ENCODE data around the gene CHEK1.
"Not testable (repeated sequence)": the region's sequence is repeated elsewhere in the genome, so short reads cannot be mapped to it uniquely, and the experiment has no call there.

CHEK1 gene

DNA sequence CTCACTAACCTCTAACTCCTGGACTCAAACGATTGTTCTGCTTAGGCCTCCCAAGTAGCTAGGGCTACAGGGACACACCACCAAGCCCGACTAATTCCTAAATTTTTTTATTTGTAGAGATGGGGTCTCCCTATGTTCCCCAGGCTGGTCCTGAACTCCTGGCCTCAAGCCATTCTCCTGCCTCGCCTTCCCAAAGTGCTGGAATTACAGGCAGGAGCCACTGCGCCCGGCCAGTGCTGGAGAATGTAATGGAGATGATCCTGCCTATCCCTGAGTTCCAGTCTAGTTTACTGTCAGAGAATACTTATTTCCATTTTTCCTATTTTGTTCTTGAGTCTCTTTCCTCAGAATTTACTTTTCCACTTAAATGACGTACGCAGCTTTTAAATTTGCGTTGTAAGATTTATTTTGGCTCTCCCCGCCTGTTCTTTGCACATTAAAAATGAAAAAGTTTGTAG lies at the start of gene CHEK1:
TSS of gene CHEK1 (plus strand) at position 408 of the 458 bp plus-strand sequence. CDS start 1,606 bp downstream, outside the sequence.
- DNase-seq = no peak

DNA sequence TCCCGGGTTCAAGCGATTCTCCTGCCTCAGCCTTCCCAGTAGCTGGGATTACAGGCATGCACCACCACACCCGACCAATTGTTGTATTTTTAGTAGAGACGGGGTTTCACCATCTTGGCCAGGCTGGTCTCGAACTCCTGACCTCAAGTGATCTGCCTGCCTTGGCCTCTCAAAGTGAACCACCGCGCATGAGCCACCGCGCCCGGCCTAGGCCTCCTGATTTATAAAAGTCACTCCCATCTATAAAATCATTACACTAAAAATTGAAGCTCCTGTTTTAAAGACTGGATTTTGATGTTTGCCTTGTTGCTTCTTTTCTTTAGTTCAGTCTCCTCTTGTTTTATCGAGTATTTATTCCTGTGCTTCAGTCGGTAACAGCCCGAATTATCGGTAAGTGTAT lies 47.8 kb upstream of the CHEK1 start:
- not testable (repeated sequence) for DNase-seq

DNA sequence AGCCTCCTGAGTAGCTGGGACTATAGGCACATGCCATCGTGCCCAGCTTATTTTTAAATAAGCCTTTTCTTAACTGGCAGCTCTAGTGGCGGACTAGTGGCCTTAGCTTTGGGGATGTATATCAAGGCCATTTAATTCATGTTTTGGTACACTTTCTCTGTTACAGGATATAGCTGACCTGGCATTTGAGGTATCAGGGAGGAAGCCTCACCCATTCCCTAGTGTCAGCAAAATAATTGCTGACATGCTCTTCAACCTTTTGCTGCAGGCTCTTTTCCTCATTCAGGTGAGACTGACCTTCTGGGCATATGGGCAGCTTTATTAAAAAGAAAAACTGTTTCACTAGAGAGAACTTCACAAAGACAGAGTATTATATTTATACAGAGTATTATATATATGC lies 46.2 kb upstream of the CHEK1 start:
- DNase-seq = no peak

DNA sequence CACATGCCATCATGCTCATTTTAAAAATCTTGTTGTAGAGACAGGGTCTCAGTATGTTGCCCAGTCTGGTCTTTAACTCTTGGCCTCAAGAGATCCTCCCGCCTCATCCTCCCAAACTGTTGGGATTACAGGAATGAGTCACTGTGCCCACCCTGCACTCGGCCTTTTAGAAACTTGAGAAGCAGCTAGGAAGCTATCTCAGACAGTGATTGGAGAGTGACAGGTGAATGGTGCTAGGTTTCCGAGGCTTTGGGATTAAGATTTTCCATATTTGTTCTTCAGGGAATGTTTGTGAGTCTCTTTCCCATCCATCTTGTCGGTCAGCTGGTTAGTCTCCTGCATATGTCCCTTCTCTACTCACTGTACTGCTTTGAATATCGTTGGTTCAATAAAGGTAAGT lies 45.2 kb upstream of the CHEK1 start:
- no peak for DNase-seq

DNA sequence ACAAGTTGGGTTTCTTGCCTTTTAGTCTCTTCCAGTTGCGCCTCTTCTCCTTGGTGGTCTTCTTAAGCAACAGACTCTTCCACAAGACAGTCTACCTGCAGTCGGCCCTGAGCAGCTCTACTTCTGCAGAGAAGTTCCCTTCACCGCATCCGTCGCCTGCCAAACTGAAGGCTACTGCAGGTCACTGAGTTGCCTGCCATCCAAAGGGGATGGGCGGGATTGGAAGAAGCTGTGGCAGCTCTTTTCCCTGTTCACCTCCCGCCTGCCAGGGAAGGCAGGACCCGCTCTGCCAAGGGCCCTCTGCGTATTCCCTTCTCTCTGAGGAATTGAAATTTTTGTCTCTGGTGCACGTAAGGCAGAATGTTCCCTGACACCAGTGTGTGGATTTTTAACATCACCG lies 41.5 kb upstream of the CHEK1 start:
- DNase-seq = no peak

DNA sequence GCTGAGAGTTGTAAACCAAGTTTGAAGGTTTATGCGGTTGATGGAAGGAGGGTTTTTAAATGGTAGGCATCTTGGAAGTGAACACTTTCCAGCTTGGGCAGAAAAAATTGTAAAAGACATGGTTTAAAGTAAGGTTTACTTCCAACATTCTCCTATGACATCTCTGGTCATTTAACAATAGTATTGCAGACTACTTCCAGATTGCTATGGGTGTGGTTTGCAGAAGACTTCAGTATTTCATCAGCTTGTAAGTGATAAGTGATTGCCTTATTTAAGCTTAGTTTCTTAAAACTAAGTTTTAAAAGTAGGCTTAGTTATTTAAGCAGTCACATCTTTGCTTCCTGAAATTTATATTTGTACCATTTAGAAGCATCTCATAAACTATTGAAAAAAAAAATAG lies 39.5 kb upstream of the CHEK1 start:
- DNase-seq = no peak

DNA sequence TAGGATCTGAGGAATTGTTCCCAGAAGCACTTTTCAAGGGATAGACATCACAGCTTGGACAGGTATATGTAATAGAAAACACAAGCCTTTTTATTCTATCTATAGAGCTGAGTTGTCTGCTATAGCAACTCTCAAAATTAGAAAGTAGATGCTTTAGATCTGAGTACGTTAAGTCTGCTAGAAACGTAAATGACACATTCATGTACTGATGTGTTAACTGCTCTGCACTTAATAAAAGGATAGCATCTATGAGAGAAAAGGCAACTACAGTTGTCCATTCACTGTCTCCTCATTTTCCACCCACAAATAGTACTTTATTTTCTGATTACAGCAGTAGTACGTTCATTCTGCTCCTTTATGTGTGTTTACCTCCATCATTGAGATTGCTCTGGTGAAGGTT lies 38.3 kb upstream of the CHEK1 start:
- DNase-seq = no peak

DNA sequence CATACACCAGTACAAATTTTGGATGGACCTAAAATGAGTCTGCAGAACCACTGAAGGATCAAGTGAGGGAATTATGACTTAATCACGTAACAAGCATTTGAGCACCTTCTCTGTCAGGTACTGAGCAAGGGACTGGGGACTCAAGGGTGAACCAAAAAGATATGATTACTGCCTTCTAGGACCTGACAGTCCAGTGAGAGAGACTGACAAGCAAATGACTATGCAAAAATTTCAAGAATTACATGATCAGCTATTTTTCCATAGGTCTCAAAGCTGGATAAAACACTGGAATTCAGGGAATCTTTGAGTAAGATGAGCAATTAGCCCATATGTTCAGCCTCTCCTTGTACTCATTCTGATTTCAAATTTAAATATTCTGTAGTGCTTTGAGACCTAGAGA lies 37.5 kb upstream of the CHEK1 start:
- DNase-seq = no peak

DNA sequence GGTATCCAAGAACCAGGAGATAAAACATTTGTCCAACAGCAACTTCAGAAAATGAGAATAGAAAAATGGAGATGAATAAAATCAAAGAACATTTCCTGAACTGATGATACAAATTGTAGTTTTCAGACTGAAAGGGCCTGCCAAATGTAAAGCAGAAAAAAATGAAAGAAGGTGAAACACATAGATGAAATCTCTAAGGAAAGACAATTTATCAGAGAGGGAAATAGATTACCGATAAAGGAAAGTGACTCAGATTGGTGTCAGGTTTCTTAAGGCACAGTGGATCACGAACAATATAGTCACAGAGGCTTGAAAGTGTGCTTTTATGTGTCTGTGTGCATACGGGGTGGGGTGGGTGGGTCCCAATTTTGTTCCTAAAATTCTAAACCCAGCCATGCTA lies 36.5 kb upstream of the CHEK1 start:
- no peak for DNase-seq

DNA sequence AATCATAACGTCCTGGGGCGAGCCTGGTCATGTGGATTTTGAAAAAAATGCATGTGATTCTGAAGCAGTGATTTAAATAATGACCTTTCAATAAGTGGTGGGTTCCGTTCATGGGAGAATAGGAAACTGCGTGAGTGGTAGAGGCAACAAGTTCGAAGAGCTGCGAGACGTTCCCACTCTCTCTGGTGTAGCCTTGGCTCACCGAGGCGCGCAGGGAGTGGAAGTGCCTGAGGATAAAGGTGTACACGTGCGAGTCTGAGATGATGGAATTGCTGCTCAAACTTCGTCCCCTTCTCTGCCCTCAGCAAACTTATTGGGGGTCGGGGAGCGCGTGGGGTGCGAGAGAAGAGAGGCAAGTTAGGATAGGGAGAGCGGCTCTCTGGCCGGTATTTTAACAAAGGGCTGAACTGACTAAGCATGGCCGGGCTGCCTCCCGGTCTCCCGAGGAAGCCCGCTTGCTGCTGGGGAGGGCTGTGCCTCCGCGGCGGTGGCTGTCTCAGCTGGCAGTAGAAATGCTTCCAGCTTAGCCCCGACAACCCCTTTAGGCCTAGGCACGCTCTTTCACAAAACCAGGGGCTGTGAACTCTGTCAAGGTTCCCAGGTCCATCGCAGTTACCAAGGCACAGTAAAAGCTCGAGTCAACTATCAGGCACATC lies 33.2 kb upstream of the CHEK1 start:
- peak; percentile 39 for DNase-seq

DNA sequence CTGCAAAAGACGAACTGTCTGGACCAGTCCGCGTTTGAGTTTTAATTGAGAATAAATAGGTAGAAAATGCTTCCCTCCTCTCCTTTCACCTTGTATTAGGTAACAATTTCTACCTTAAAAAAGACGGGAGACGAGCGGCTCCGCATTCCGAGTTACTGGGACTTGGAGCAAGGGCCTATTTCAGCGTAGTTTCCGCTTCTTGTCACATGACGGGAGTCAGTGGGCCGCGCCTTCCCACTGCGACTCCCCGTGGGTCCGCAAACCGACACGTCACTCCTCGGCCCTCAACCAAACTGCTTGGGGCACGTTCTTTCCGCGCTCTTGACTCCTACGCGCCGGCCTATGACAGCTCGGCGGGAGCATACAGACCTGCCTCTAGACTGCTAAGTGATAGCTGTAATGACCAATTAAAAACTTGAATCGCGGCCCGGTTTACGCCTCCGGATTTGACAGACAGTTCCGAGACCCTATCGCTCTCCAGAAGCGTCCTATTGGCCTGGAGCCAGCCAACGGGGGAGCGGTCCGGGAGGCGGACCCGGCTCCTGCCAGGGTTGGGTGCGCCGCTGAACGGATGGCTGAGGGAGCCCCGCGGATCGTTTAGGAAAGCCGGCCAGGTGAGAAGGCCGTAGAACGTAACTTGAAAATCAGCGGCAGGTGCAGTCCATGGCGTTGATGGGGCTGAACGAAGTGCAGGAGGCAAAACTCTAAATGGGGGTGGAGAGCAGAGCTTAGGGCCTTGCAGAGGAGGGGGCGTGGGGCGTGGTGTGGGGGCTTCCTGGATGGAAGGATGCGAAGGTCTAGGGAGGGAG lies 32.5 kb upstream of the CHEK1 start, which contains the start of gene STT3A:
TSS of gene STT3A (plus strand) at position 548 of the 809 bp plus-strand sequence. CDS start 3,064 bp downstream, outside the sequence.
- peak; percentile 99 for DNase-seq

DNA sequence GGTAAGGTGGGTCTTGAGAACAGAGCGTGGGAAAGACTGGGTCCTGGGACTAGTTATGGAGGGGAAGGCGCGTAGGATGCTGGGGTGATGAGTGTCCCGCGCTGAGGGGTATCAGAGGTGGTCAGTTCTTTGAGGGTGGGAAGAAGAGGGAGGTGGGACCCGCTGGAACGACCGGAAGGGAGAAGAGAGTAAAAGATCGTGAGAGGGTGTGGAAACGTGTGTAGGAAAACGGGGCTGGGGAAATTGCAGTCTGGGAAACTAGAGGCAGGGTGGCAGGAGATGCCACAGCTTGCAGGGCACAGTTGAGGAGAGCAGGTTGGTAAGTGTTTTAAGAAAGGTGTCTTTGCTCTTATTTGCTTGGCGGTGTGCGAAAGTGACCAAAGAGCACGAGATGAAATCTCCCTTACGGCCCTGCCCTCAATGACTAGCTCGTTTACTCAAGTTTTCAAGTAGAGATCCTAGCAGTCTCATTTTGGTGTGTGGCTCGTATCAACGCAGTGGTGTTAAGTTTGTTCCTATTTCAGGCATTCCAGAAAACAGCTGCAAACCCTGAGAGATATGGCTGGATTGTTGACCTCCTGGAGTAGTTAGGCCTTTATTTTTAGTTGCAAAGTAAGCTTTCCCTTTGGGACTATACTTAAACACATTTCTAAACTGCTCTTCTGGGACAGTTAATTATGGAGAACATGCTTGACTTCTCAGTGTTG lies 31.7 kb upstream of the CHEK1 start:
- no peak for DNase-seq

DNA sequence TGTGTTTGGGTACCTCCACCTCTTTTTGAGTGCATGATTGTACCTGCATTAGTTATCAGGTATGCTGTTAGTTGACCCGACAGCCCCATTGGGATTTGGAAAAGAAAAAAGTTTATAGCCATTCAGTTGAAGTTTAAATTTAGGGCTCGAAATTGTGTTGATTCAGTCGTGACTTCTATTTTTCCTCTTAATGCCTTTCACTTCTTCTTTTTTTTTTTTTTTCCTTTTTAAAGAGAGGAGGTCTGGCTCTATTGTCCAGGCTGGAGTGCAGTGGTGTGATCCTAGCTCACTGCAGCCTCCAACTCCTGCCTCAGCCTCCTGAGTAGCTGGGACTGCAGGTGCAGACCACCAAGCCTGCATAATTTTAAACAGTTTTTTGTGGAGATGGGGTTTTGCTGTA lies 30.0 kb upstream of the CHEK1 start:
- no peak for DNase-seq

DNA sequence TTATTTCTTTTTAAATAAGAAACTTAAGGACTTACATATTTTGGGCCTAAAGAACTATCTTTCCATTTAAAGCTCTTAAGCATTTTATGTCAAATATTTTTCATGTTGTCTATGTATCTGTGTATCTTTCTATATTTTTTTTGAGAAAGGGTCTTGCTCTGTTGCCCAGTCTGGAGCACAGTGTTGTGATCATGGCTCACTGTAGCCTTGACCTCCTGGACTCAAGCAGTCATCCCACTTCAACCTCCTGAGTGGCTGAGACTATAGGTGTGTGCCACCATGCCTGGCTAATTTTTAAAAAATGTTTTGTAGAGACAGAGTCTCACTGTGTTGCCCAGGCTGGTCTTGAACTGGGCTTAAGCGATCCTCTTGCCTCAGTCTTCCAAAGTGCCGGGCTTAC lies 24.3 kb upstream of the CHEK1 start:
- no peak for DNase-seq

DNA sequence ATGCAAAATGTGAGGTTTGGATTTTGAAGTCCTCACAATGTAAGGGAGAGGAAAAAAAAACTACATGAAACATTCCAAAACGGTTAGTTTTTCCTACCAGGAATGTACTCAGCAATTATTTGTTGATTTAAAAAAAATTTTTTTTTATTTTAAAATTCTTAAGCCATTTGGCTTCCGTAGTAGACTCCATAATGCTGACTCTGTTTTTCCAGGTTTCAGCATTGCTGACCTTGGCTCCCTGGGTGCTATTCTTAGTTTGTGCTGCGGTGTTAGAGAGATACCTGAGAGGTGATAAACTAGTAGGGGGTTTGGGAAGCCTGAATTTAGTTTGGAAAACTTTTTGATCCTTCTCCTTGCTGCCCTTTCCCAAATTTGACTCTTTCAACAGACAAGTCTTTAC lies 21.8 kb upstream of the CHEK1 start:
- DNase-seq = no peak

DNA sequence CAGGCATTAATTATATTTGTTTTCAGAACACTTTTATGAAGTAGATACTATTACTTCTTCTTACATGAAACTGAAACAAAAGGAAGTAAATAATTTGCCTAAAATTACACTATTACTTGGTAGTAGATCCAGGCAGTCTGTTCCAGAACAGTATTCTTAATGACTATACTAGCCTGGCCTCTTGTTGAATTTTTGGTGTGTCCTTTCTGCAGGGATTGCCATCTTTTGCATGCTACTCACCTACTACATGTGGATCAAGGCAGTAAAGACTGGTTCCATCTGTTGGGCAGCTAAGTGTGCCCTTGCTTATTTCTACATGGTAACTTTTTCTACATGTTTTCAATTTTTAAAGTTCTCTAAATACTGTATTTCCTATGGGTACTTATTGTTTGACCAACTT lies 19.5 kb upstream of the CHEK1 start:
- no peak for DNase-seq

DNA sequence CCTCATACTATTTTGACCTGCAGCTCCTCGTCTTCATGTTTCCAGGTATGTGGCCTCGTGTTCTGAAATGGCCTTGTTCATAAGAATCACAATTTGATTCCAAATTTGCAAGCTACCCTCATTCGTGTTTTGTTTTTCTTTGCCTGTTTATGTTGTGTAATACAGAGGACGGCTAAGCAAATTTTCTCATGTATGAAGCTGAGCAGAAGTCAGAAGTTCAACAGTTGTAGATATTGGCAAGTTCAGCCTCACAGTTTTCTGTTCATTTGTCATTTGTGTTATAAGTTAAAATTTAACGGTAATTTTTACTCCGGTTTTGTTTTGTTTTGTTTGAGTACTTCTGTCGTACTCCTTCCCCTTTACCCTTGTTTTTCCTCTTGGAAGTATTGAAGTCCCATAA lies 15.4 kb upstream of the CHEK1 start:
- DNase-seq = no peak

DNA sequence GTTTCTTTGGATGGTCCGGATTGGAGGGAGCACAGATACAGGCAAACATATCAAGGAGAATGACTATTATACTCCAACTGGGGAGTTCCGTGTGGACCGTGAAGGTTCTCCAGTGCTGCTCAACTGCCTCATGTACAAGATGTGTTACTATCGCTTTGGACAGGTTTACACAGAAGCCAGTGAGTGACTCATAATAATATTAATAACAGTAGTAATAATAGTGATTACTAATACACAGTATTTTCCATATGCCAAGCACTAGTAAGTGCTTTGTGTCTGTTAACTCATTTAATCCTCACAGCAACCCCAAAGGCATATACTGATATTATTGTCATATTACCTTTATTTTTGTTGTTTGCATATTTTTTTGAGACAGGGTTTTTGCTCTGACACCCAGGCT lies 6.6 kb upstream of the CHEK1 start:
- DNase-seq = no peak

DNA sequence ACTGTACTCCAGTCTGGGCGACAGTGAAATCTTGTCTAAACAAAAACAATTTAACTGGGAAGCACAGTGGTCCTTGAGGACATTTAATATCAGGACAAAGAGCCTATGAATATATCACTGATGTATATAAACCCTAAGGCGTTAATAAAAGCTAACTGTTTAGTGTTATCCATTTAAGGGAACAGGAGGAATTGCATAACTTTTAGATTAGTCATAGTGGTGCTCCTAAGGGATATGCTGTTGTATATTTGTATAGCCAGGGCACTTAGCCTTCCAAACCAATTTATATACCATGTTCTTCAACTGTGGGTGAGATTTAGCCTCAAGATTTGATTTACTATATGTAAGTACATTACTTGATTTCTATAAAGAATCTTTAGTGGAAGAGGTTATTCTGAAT lies 3.0 kb upstream of the CHEK1 start:
- DNase-seq = no peak

DNA sequence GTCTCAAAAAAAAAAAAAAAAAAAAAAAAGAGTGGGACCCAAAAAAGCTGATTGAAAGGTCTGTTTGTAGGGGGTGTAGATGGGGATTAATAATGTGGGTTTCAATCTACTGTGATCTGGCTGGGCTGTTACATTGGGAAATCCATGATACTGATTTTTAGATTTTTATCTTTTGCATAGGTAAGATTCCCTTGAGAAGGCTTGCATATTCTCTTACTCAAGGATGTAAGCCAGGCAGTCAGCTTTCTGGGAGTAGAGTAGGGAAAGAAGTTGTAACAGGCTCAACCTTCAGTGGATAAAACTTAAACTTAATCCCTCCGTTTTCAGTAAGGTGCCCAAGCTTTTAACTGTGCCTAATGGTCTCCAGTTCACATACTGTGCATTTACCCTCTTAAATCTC lies 1.9 kb upstream of the CHEK1 start:
- DNase-seq = no peak

DNA sequence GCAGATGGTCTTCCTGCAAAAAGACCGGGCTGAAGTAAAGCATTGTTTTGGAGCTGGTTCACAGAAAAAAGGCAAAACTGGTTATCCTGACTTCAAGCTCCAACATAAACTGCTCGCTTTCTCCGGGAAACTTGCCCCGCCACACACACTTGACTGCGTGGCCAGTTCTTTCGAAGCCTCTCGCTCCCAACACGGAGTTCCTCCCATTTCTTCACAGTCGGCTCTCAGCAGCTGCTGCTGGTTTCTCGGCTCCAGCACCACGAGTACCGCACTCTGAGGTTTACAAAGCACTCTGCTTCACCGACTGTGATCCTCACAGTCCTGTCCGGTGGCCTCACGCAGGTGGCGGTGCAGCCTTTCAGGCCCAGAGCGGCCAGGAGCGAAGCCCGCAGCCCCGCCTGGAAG lies 264 bp downstream of the CHEK1 start:
- DNase-seq = no peak

DNA sequence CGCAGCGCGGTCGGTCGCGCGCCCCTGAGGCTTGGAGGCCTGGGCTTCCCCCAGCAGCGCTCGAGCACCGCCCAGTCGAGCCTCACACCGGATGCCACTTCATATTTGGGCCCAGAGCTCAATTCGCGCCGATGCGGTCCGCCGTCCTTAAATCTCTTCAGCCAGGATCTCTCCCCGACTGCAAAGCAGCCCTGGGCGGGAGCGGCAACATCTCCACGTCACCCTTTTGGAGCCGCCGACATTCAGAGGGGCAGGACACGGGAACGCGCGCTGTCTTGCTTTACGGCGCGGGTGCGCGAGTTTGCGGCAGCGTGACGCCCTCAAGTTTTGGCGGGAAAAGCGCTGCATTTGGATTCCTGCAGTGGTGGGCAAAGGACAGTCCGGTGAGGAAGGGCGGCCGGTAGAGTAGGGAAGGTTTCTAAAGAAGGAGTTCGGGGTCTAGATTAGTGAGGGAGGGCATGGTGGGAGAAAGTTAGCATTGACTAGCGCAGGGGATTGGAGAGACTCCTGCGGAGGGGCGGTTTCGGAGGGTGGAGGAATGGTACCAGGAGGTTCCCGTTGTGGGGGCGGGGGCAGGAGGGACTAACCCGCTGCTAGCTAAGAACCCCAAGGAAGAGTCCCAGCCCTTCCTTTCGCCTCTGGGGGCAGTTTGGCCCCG lies 796 bp downstream of the CHEK1 start:
- DNase-seq = peak; percentile 85

DNA sequence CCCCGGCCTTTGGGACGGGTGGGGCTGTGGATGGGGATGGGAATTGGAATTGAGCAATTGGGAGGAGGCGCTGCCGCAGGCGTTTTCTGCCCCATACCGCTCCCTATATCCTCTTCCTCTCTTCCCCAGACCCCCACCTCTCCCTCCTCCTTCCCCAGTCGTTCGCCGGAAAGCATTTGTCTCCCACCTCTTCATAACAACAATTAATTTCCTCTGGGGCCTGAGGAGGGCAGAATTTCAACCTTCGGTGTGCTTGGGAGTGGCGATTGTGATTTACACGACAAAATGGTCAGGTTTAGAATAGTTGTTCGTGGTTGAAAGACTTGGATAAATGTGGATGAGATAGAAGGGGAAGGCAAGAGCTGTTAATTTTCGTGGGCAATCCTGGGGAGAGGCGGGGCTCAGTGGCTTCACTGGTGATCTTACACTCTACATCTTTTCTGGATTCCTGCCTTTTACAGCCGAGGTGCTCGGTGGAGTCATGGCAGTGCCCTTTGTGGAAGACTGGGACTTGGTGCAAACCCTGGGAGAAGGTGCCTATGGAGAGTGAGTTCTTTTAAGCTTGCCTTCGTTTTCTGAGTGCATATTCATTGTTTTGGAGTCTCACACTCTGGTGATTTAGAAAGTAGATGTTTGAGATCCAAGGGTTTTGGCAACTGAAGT lies 1.5 kb downstream of the CHEK1 start:
- no peak for DNase-seq
